Stimulated activated CD4-positive, alpha-beta T cell treated with anti-CD3 and anti-CD28 coated beads, Interleukin-4, amount 100 ng/mL, for 4 hours (primary cell): ENCODE results near the gene CENPO.

Experiments
- DNase-seq, 2 experiments: peaks; one replicate each; pipeline ENCODE4 v3.0.0-alpha.2; 2020

Gene CENPO

GRCh38 chr2:24866946-24867345, 73.7 kb downstream of the CENPO start:
- DNase-seq = no peak

GRCh38 chr2:24870440-24870839, 77.2 kb downstream of the CENPO start:
- DNase-seq = no peak

GRCh38 chr2:24870891-24871705, 77.9 kb downstream of the CENPO start:
- no peak for DNase-seq

- DNase-seq = no peak
These were observed 78.7 kb downstream of the CENPO start for GRCh38 chr2:24871852-24872333.
